Uterus (tissue), 4 donors: ENCODE data around the gene AWAT1. TPM values are rescaled to one million over a fixed set of nuclear protein-coding genes. Genes with fewer than 3 reads are reported as not detected.
"Not testable (repeated sequence)": the region's sequence is repeated elsewhere in the genome, so short reads cannot be mapped to it uniquely, and the experiment has no call there.

Source experiments
- DNase-seq, 2 donors: peaks; one replicate each; pipeline ENCODE4 v3.0.0-alpha.2; 2019 to 2020
- H3K27ac ChIP-seq, 2 donors: fragments of 200-600 bp; sonication (generic); 1 replicate in 1 of 2; 2 replicates in 1 of 2; pipeline ENCODE4 v1.5.1; 2016 to 2018
- H3K27me3 ChIP-seq, 2 donors: fragments of 200-600 bp; sonication (generic); one replicate each; pipeline ENCODE4 v1.5.1; 2018 to 2019; ENCODE audit warnings: control low read depth in 1 of 2
- H3K36me3 ChIP-seq, 2 donors: fragments of 200-600 bp; sonication (generic); one replicate each; pipeline ENCODE4 v1.5.1; 2019; ENCODE audit warnings: control low read depth in 1 of 2
- H3K4me1 ChIP-seq, 2 donors: fragments of 200-600 bp; sonication (generic); one replicate each; pipeline ENCODE4 v1.5.1; 2018 to 2019; ENCODE audit warnings: control low read depth in 1 of 2
- H3K4me3 ChIP-seq, 2 donors: fragments of 200-600 bp; sonication (generic); 1 replicate in 1 of 2; 2 replicates in 1 of 2; pipeline ENCODE4 v1.5.1; 2018 to 2019; ENCODE audit warnings: mild to moderate bottlenecking in 1 of 2
- H3K9me3 ChIP-seq, 2 donors: fragments of 200-600 bp; sonication (generic); one replicate each; pipeline ENCODE4 v1.5.1; 2019; ENCODE audit warnings: control low read depth in 1 of 2
- POLR2A ChIP-seq, 2 donors: fragments of 450-650 bp; IDR thresholded peaks; one replicate each; pipeline ENCODE4 v1.6.1; 2016; ENCODE audit warnings: antibody characterized with exemption in 2 of 2, mild to moderate bottlenecking in 1 of 2, moderate library complexity in 1 of 2
- intact Hi-C: fragments of 100-400 bp; cut with DNase I; formaldehyde crosslinking; loops from one replicate; pipeline ENCODE4 v1.15.1; 2023; ENCODE audit warnings: low total_unique reads
- total RNA-seq, 4 donors: library from RNA; depleted of rRNA in 3 of 4; stranded (reverse); fragments of >200 nt in 3 of 4; gene quantifications; one replicate each; pipeline versions ENCODE4 v1.1.0 to v1.2.4, GENCODE V29; 2014 to 2023
- TF ChIP-seq, protein P1 (sequence below), 4 experiments: fragments of 200-600 bp in 2 of 4; fragments of 450-650 bp in 2 of 4; sonication (generic) in 2 of 4; IDR thresholded peaks; one replicate each; pipeline ENCODE4 v1.5.1; 2016 to 2019; ENCODE audit warnings: antibody characterized with exemption in 4 of 4, mild to moderate bottlenecking in 2 of 4, moderate library complexity in 1 of 4
- donor health status: DM: yes; HTN: yes; CAD: no.

Gene AWAT1
- total RNA-seq, 4 donors from 2014 or later: not detected

DNA sequence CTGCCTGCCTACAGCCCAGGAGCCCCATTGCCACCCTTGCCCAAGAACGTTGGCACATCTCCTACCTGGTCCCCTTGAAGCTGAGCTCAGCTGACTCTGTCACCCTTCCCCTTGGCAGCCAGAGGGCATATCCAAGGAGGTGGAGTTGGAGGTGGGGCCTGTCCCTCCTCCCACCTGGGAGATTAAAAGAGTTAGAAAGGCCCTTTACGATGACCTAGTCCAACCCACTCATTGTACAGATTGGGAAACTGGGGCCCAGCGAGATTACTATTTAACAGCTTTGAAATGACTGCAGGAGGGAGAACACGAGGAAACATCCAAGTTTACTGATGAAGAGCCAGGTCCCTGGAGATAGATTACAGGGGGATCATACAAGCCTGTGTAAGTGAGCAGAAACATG, 25.6 kb downstream of the AWAT1 start, which contains the start of gene P2RY4:
Gene P2RY4, minus strand, starts transcription at position 101 of the 400 bp plus-strand sequence. CDS start 580 bp downstream, outside the sequence.
- TF ChIP-seq, protein P1, sequence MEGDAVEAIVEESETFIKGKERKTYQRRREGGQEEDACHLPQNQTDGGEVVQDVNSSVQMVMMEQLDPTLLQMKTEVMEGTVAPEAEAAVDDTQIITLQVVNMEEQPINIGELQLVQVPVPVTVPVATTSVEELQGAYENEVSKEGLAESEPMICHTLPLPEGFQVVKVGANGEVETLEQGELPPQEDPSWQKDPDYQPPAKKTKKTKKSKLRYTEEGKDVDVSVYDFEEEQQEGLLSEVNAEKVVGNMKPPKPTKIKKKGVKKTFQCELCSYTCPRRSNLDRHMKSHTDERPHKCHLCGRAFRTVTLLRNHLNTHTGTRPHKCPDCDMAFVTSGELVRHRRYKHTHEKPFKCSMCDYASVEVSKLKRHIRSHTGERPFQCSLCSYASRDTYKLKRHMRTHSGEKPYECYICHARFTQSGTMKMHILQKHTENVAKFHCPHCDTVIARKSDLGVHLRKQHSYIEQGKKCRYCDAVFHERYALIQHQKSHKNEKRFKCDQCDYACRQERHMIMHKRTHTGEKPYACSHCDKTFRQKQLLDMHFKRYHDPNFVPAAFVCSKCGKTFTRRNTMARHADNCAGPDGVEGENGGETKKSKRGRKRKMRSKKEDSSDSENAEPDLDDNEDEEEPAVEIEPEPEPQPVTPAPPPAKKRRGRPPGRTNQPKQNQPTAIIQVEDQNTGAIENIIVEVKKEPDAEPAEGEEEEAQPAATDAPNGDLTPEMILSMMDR (IDR thresholded peaks at IDR 0.05): no peak
- TF ChIP-seq POLR2A (IDR thresholded peaks at IDR 0.05): no peak
- no peak for DNase-seq
- H3K4me1 ChIP-seq: no peaks in the 10 kb centered on the region
- H3K9me3 ChIP-seq: no peaks in the 10 kb centered on the region
- H3K4me3 ChIP-seq: no peak within 1 kb of the TSS
- no peaks in the 10 kb centered on the region for H3K27me3 ChIP-seq
- H3K27ac ChIP-seq: no peak within 1 kb of the TSS
- intact Hi-C loops: no loop called here
- H3K36me3 ChIP-seq: no peaks in the 10 kb centered on the region

DNA sequence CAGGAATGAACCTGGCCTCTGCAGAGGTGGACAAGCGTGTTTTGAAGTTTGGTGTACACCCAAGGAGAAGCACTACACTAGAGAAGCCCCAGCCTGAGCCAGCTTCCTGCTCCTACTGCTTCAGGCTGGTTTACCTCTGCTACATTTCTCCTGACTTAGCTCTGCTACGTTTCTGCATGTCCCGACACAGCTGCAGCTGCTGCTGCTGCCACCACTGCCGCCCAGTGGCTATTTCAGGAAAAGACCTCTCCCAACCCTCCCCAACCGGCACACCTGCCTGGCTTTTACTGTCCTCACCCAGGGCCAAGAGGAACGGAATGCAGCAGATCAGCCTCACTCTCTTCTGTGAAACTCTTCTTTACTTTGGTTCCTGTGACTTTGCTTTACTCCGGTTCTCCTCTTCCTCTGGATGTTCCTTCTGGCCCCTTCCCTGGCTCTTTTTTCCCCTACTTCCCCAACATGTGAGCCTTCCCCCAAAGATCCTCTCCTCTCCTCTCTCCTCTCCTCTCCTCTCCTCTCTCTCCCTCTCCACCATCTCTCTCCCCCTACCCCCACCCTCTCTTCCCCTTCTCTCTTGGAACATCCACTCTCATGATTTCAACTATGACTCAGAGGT, 28.6 kb downstream of the AWAT1 start:
- no peak overlapping the region for H3K4me3 ChIP-seq
- no peaks in the 10 kb centered on the region for H3K9me3 ChIP-seq
- no peak for DNase-seq
- TF ChIP-seq, protein P1 (IDR thresholded peaks at IDR 0.05): peak in 1 of 4 experiments; percentile 16
- no peak for TF ChIP-seq POLR2A (IDR thresholded peaks at IDR 0.05)
- no peaks in the 10 kb centered on the region for H3K27me3 ChIP-seq
- H3K4me1 ChIP-seq: no peaks in the 10 kb centered on the region
- H3K27ac ChIP-seq: no peak overlapping the region
- intact Hi-C loops: no loop called here
- H3K36me3 ChIP-seq: no peaks in the 10 kb centered on the region

DNA sequence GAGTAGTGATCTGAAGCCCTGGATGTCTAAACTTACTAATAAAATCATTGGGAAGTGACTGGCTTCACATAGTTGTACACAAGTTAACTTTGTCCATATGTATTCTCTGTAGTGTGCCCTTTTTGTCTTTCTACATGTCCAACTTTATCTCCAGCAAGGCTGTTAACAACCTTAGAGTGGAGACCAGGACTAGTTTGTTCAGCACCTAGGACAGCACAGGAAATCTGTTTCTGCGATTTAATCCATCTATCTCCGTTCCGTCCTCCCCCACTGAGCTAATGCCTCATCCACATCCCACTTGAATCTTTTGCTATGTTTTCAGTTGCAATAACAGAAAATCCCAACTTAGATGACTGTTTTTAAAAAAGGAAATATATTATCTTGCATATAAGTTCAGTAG, 30.3 kb downstream of the AWAT1 start:
- Histone ChIP-seq H3K27me3 (no peaks in the 10 kb centered on the region), H3K36me3 (no peaks in the 10 kb centered on the region), H3K9me3 (no peaks in the 10 kb centered on the region), H3K27ac (no peak overlapping the region), H3K4me1 (no peaks in the 10 kb centered on the region), H3K4me3 (no peak overlapping the region)
- intact Hi-C loops: no loop called here
- TF ChIP-seq, protein P1 (IDR thresholded peaks at IDR 0.05): no peak
- TF ChIP-seq POLR2A (IDR thresholded peaks at IDR 0.05): no peak
- DNase-seq: no peak

DNA sequence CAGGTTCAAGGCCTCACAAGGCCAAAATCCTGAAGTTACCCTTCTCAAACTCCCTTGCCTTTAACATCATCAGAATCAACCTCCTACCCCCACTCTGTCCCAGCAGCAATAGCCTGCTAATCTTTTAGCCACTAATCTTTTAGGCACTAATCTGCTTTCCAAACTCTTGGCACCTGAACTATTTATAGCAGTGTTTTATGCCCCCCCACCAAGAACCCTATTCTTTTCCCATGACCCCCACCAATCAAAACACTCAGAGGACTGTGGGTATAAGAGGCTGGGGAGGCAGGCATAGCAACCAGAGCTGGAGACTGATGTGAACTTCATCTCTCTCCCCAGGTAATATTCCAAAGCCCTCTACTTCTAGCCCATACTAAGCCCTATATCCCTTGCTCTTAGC, 33.6 kb downstream of the AWAT1 start, which contains the start of gene ARR3:
Gene ARR3, plus strand, starts transcription at position 301 of the 400 bp plus-strand sequence. CDS start 1,052 bp downstream, outside the sequence.
- DNase-seq: no peak
- Histone ChIP-seq H3K4me3 (no peak within 1 kb of the TSS), H3K36me3 (no peaks in the 10 kb centered on the region), H3K27ac (no peak within 1 kb of the TSS), H3K4me1 (no peaks in the 10 kb centered on the region), H3K27me3 (no peaks in the 10 kb centered on the region), H3K9me3 (no peaks in the 10 kb centered on the region)
- TF ChIP-seq POLR2A (IDR thresholded peaks at IDR 0.05): no peak
- TF ChIP-seq, protein P1 (IDR thresholded peaks at IDR 0.05): no peak
- intact Hi-C loops: no loop called here

DNA sequence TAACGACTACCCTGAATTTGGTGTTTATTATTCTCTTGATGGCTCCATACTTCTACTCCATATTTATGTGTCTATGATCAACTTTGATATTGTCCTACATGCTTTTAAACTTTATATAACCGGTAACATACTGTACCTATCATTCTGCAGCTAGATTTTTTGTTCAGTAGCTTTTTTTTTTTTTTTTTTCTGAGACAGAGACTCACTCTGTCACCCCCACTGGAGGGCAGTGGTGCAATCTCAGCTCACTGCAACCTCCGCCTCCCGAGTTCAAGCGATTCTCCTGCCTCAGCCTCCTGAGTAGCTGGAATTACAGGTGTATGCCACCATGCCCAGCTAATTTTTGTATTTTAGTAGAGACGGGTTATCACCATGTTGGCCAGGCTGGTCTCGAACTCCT, 39.6 kb downstream of the AWAT1 start:
- H3K4me3 ChIP-seq, H3K27me3 ChIP-seq, H3K36me3 ChIP-seq, intact Hi-C loops, H3K4me1 ChIP-seq, H3K9me3 ChIP-seq, H3K27ac ChIP-seq, DNase-seq: not testable (repeated sequence)
